VCaP (cell line): ENCODE data around the gene MYRIP.

Experiments used
- H3K27ac ChIP-seq: fragments of 450-650 bp; 2 replicates; pipeline ENCODE4 v1.5.1; 2017
- TF ChIP-seq, protein P1 (sequence below): fragments of 450-650 bp; conservative IDR thresholded peaks from 2 replicates; pipeline ENCODE4 v1.5.1; 2017; ENCODE audit warnings: mild to moderate bottlenecking, moderate library complexity

MYRIP gene

DNA sequence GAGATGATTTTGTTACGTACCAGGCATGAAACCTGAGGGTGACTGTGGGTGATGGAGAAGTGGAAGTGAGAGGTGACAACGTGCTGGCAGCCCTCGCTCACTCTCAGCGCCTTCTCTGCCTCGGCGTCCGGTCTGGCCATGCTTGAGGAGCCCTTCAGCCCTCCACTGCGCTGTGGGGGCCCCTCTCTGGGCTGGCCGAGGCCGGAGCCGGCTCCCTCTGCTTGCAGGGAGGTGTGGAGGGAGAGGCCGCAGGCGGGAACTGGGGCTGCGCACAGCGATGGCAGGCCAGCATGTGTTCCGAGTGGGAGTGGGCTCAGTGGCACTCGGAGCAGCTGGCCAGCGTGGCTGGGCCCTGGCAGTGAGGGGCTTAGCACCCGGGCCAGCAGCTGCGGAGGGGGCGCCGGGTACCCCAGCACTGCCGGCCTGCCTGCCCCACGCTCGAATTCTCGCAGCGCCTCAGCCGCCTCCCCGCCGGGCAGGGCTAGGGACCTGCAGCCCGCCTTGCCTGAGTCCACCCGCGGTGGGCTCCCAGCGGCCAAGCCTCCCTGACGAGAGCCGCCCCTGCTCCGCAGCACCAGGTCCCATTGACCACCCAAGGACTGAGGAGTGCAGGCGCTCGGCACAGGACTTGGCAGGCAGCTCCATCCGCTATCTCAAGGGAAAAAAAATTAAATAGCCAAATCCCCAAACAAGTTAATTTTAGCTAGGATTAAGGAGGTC, 29.7 kb upstream of the MYRIP start:
- no peak overlapping the region for H3K27ac ChIP-seq
- TF ChIP-seq, protein P1, sequence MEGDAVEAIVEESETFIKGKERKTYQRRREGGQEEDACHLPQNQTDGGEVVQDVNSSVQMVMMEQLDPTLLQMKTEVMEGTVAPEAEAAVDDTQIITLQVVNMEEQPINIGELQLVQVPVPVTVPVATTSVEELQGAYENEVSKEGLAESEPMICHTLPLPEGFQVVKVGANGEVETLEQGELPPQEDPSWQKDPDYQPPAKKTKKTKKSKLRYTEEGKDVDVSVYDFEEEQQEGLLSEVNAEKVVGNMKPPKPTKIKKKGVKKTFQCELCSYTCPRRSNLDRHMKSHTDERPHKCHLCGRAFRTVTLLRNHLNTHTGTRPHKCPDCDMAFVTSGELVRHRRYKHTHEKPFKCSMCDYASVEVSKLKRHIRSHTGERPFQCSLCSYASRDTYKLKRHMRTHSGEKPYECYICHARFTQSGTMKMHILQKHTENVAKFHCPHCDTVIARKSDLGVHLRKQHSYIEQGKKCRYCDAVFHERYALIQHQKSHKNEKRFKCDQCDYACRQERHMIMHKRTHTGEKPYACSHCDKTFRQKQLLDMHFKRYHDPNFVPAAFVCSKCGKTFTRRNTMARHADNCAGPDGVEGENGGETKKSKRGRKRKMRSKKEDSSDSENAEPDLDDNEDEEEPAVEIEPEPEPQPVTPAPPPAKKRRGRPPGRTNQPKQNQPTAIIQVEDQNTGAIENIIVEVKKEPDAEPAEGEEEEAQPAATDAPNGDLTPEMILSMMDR, result no peak

DNA sequence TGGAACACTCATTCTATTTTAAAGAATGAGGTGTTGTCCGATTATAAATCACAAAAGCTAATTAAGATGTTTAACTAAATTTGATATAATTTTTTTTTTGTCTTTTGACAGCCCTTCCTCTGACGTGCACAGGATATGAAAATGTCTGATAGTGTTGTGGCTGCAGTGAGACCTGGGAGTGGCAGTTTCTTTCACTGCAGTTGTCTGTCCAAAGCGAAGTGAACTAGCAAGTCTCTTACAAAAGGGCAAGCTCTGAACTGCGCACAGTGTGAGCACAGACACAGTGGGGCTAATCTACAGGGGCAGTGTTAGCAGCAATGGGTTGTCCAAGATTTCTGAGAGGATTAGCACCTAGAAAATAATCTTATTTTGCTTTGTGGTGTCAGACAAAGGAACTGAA, 29.1 kb upstream of the MYRIP start:
- TF ChIP-seq, protein P1, result no peak
- H3K27ac ChIP-seq, result no peak overlapping the region

DNA sequence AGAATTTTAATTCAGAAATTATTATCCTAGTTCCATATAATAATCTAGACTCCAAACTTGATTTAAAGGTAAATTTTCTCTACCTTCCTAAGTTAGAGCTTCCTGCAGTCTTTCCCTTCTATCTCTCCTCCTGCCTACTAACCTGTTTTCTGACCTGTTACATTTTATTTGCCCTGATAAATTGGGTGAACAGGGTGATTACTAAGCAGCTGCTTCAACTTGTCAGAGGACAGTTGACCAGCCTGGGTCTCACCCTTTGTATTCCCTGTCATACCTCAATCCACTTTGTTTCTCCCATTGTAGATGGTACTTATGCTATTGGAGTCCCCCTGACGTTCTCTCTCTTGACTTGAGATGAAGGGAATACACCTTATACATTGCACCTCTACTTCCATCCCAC, 28.4 kb upstream of the MYRIP start:
- TF ChIP-seq, protein P1, result no peak
- no peak overlapping the region for H3K27ac ChIP-seq

DNA sequence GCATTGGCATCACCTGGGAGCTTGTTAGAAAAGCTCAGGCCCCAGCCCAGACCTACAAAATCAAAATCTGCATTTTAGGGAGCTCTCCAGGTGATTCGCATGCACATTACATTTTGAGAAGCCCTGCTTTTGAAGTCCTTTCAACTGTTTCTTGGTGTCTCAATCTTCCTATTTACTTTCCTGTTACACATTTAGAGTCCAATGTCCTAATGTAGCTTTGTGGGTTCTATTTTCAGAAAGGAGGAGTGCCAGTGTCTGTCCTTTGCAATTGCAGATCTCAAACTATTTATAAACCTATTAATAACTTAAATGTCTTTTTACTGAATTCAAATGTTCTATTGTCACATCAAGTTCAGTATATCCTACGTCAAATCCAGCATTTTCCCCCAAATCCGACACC, 27.8 kb upstream of the MYRIP start:
- TF ChIP-seq, protein P1, result no peak
- no peak overlapping the region for H3K27ac ChIP-seq

DNA sequence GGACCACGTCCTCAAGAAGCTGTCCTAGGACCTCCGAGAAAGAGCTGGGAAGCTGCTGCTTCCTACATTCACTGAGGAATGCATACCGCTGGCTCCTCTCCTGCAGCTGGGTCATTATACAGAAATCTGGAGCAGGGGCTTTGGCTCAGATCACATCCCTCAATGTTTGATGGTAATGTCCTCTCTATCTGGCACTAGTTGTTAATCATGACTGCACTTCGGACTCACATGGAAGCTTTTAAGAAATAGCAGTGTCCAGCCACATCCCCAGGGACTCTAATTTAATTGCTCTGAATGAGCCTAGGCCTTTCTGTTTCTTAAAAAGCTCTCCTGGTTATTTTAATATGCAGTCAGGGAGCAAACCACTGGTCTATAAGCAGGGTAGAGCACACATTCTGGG, 25.7 kb upstream of the MYRIP start:
- TF ChIP-seq, protein P1, result no peak
- H3K27ac ChIP-seq, result no peak overlapping the region

DNA sequence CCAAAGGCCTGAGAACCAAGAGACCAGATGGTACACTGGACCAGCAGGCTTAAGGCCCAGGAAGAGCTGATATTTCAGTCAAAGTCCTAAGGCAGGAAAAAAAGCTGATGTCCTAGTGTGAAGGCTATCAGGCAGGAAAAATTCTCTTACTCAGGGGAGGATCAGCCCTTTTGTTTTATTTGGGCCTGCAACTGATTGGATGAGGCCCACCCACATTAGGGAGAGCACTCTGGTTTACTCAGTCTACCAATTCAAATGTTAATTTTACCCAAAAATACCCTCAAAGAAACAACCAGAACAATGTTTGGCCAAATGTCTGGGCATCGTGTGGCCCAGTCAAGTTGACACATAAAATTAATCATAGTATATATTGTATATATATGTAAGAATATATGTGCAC, 24.5 kb upstream of the MYRIP start:
- H3K27ac ChIP-seq, result no peak overlapping the region
- TF ChIP-seq, protein P1, result no peak

DNA sequence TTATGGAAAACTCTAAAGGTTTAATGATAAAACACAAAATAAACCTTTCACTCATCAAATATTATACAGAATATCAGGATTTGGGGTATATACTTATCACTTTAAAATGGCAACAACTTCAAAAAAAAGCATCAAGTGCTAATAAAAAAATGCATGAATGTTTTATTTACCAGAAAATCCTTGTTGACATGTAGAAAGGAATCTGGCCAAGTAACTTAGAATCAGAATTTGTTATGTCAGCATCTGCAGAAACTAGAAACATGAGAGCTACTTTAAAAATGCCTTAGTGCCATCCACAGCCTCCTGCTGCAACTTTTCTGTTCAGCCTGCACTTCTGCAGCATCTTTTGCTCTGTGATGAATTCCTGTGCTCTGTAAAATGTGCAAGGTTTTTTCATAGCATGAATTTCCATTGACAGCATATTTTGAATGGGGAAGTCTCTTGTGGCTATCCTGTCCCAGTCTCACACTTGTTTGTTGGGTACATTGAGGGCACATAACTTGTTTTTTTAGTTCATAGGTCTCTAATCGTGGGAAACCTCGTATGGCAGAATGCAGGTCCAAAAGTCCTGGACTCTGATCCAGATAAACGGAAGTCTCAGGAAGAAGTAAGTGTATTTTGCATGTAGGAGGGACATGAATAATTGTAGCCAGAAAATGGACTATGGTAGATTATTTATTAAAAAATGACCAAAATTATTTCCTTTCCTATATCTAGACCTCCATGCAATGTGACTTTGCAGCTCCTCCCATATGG, 21.1 kb upstream of the MYRIP start:
- H3K27ac ChIP-seq, result no peak overlapping the region
- TF ChIP-seq, protein P1, result no peak
